Measurements from ENCODE around the gene BRD9. TPM values are rescaled to one million over a fixed set of nuclear protein-coding genes. Genes with fewer than 3 reads are reported as not detected.
A peak's percentile ranks its signal among the peaks of the same experiment; 100 is the strongest.
"Not testable (repeated sequence)": the region's sequence is repeated elsewhere in the genome, so short reads cannot be mapped to it uniquely, and the experiment has no call there.

The BRD9 gene
- polyA plus RNA-seq, 1 donor (not counting 4 experiments of a cell fraction or from before 2014, with no cell fraction given), result 10.1 TPM

- Histone ChIP-seq H3K9me1 (ENCODE audit: control insufficient read depth, extremely low read depth, insufficient read depth, low read length) (no peaks in the 10 kb centered on the region), H3K79me2 (ENCODE audit: control insufficient read depth, insufficient read depth, low read length) (no peaks in the 10 kb centered on the region), H4K20me1 (ENCODE audit: control insufficient read depth, extremely low read depth, insufficient read depth, low read length) (no peaks in the 10 kb centered on the region), H3K9me3 (ENCODE audit: control insufficient read depth, low read depth, low read length) (no peaks in the 10 kb centered on the region), H2AFZ (ENCODE audit: control insufficient read depth, low read length) (no peak overlapping the region), H3K36me3 (ENCODE audit: control insufficient read depth in 2 of 2, extremely low read depth in 1 of 2, insufficient read depth in 2 of 2, low read length in 2 of 2) (no peaks in the 10 kb centered on the region), H3K4me2 (ENCODE audit: control insufficient read depth, extremely low read depth, insufficient read depth, low read depth, low read length) (no peak overlapping the region), H3K4me1 (ENCODE audit: control insufficient read depth, extremely low read depth, insufficient read depth, low read length) (no peaks in the 10 kb centered on the region), H3K9ac (ENCODE audit: control insufficient read depth, extremely low read depth, insufficient read depth, low read length) (no peak overlapping the region), H3K27me3 (ENCODE audit: control insufficient read depth, extremely low read depth, insufficient read depth, low read length) (peaks cover 41% of the 10 kb centered on the region), H3K27ac (ENCODE audit: control insufficient read depth, insufficient read depth, low read length) (no peak overlapping the region), H3K4me3 (ENCODE audit: control insufficient read depth in 2 of 3, extremely low read depth in 1 of 3, insufficient read depth in 2 of 3, low read depth in 1 of 3, low read length in 3 of 3) (no peak overlapping the region)
- DNase-seq (ENCODE audit: low read depth, low spot score) (no peak), FAIRE-seq (no peak)
- TF ChIP-seq CTCF (optimal IDR thresholded peaks at IDR 0.05 in 1 of 3, IDR thresholded peaks at IDR 0.05 in 1 of 3, conservative IDR thresholded peaks at IDR 0.05 in 1 of 3; ENCODE audit: extremely low read depth in 1 of 3, insufficient read depth in 2 of 3, low read length in 3 of 3) (no peak), EZH2 (IDR thresholded peaks at IDR 0.05; ENCODE audit: low read length) (no peak)
- dilution Hi-C loops (cut with MboI; ENCODE audit: extremely low pct_ligation_motif_present, low sequenced_read_pairs), result no loop called here
Measured at GRCh38 chr5:848671-849111, 43.9 kb downstream of the BRD9 start.

GRCh38 chr5:847736-848135, 44.9 kb downstream of the BRD9 start:
- H3K36me3 ChIP-seq (ENCODE audit: control insufficient read depth in 2 of 2, extremely low read depth in 1 of 2, insufficient read depth in 2 of 2, low read length in 2 of 2); H3K9me3 ChIP-seq (ENCODE audit: control insufficient read depth, low read depth, low read length); FAIRE-seq; H3K4me3 ChIP-seq (ENCODE audit: control insufficient read depth in 2 of 3, extremely low read depth in 1 of 3, insufficient read depth in 2 of 3, low read depth in 1 of 3, low read length in 3 of 3); H3K27ac ChIP-seq (ENCODE audit: control insufficient read depth, insufficient read depth, low read length); H3K9me1 ChIP-seq (ENCODE audit: control insufficient read depth, extremely low read depth, insufficient read depth, low read length); DNase-seq (ENCODE audit: low read depth, low spot score); H3K9ac ChIP-seq (ENCODE audit: control insufficient read depth, extremely low read depth, insufficient read depth, low read length); H3K4me2 ChIP-seq (ENCODE audit: control insufficient read depth, extremely low read depth, insufficient read depth, low read depth, low read length); H3K79me2 ChIP-seq (ENCODE audit: control insufficient read depth, insufficient read depth, low read length); H2AFZ ChIP-seq (ENCODE audit: control insufficient read depth, low read length); H4K20me1 ChIP-seq (ENCODE audit: control insufficient read depth, extremely low read depth, insufficient read depth, low read length); dilution Hi-C loops (cut with MboI; ENCODE audit: extremely low pct_ligation_motif_present, low sequenced_read_pairs); H3K4me1 ChIP-seq (ENCODE audit: control insufficient read depth, extremely low read depth, insufficient read depth, low read length): not testable (repeated sequence)
- H3K27me3 ChIP-seq (ENCODE audit: control insufficient read depth, extremely low read depth, insufficient read depth, low read length), result peaks cover 36% of the 10 kb centered on the region

- H2AFZ ChIP-seq (ENCODE audit: control insufficient read depth, low read length); H4K20me1 ChIP-seq (ENCODE audit: control insufficient read depth, extremely low read depth, insufficient read depth, low read length); H3K4me1 ChIP-seq (ENCODE audit: control insufficient read depth, extremely low read depth, insufficient read depth, low read length); H3K79me2 ChIP-seq (ENCODE audit: control insufficient read depth, insufficient read depth, low read length); H3K9me3 ChIP-seq (ENCODE audit: control insufficient read depth, low read depth, low read length); H3K36me3 ChIP-seq (ENCODE audit: control insufficient read depth in 2 of 2, extremely low read depth in 1 of 2, insufficient read depth in 2 of 2, low read length in 2 of 2); H3K27ac ChIP-seq (ENCODE audit: control insufficient read depth, insufficient read depth, low read length); H3K9ac ChIP-seq (ENCODE audit: control insufficient read depth, extremely low read depth, insufficient read depth, low read length); H3K4me3 ChIP-seq (ENCODE audit: control insufficient read depth in 2 of 3, extremely low read depth in 1 of 3, insufficient read depth in 2 of 3, low read depth in 1 of 3, low read length in 3 of 3); DNase-seq (ENCODE audit: low read depth, low spot score); H3K4me2 ChIP-seq (ENCODE audit: control insufficient read depth, extremely low read depth, insufficient read depth, low read depth, low read length); FAIRE-seq; dilution Hi-C loops (cut with MboI; ENCODE audit: extremely low pct_ligation_motif_present, low sequenced_read_pairs); H3K9me1 ChIP-seq (ENCODE audit: control insufficient read depth, extremely low read depth, insufficient read depth, low read length): not testable (repeated sequence)
- H3K27me3 ChIP-seq (ENCODE audit: control insufficient read depth, extremely low read depth, insufficient read depth, low read length), result peaks cover 31% of the 10 kb centered on the region
Measured at GRCh38 chr5:847212-847611, 45.4 kb downstream of the BRD9 start.

GRCh38 chr5:846602-847091, 46.0 kb downstream of the BRD9 start:
- H3K9me1 ChIP-seq (ENCODE audit: control insufficient read depth, extremely low read depth, insufficient read depth, low read length); H3K36me3 ChIP-seq (ENCODE audit: control insufficient read depth in 2 of 2, extremely low read depth in 1 of 2, insufficient read depth in 2 of 2, low read length in 2 of 2); H3K4me3 ChIP-seq (ENCODE audit: control insufficient read depth in 2 of 3, extremely low read depth in 1 of 3, insufficient read depth in 2 of 3, low read depth in 1 of 3, low read length in 3 of 3); H4K20me1 ChIP-seq (ENCODE audit: control insufficient read depth, extremely low read depth, insufficient read depth, low read length); H3K27ac ChIP-seq (ENCODE audit: control insufficient read depth, insufficient read depth, low read length); H3K4me2 ChIP-seq (ENCODE audit: control insufficient read depth, extremely low read depth, insufficient read depth, low read depth, low read length); H3K9ac ChIP-seq (ENCODE audit: control insufficient read depth, extremely low read depth, insufficient read depth, low read length); DNase-seq (ENCODE audit: low read depth, low spot score); H2AFZ ChIP-seq (ENCODE audit: control insufficient read depth, low read length); H3K4me1 ChIP-seq (ENCODE audit: control insufficient read depth, extremely low read depth, insufficient read depth, low read length); dilution Hi-C loops (cut with MboI; ENCODE audit: extremely low pct_ligation_motif_present, low sequenced_read_pairs); H3K79me2 ChIP-seq (ENCODE audit: control insufficient read depth, insufficient read depth, low read length); H3K9me3 ChIP-seq (ENCODE audit: control insufficient read depth, low read depth, low read length): not testable (repeated sequence)
- peaks cover 27% of the 10 kb centered on the region for H3K27me3 ChIP-seq (ENCODE audit: control insufficient read depth, extremely low read depth, insufficient read depth, low read length)
- peak; percentile 64 for FAIRE-seq
